ENCODE results near the gene PSMB7. TPM values are rescaled to one million over a fixed set of nuclear protein-coding genes. Genes with fewer than 3 reads are reported as not detected.

Gene PSMB7
- 100 to 1,000 TPM in 2 of 4 donors, 10 to 100 TPM in 2; 74.7 to 181 (median 100) TPM for total RNA-seq

DNA sequence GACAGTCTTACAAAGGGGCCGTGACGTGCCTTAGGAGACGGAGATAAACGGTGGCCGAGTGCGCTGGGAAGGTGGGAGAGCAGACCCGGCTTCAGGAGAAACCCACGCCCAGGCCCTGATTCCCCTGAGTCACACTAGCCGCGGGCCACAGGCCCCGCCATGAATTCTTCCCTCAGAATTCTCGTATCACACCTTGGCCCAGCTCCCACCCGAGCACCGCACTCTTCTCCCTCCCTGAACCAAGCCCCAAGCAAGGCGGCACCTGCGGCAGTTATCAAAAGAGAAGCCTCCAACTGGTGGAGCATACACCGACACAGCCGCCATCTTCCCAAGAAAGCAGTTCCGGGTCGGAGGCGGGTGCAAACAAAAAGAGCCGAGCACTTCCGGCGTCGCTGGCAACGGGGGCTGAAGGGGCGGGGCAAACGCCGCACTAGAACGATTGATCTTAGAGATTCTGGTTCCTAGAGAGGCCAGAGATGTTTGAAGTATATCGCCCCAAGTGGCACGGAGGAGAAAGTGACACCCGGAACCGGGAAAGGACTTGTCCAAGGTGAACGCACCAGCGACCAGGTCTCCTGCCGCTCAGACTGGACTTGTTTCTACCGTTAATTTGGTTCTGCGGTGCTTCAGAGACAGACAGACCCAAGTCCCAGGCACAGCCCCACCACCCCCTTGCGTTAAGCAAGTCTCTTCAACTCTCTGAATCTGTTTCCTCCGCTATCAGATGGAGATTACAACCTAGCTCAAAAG is at the start of gene PSMB7:
Gene PSMB7, minus strand, starts transcription at position 341 of the 750 bp plus-strand sequence. Its CDS starts 17 bp downstream, at position 324.
- H3K4me3 ChIP-seq: peak within 1 kb of the TSS; percentile 75 to 88 (median 80)
- 7% methylated on average over 38 to 41 of the region's 41 CpGs for WGBS, 2 donors
- peak; percentile 91 to 96 for DNase-seq (ENCODE audit: low spot score in 2 of 2)
- TF ChIP-seq, protein P1, sequence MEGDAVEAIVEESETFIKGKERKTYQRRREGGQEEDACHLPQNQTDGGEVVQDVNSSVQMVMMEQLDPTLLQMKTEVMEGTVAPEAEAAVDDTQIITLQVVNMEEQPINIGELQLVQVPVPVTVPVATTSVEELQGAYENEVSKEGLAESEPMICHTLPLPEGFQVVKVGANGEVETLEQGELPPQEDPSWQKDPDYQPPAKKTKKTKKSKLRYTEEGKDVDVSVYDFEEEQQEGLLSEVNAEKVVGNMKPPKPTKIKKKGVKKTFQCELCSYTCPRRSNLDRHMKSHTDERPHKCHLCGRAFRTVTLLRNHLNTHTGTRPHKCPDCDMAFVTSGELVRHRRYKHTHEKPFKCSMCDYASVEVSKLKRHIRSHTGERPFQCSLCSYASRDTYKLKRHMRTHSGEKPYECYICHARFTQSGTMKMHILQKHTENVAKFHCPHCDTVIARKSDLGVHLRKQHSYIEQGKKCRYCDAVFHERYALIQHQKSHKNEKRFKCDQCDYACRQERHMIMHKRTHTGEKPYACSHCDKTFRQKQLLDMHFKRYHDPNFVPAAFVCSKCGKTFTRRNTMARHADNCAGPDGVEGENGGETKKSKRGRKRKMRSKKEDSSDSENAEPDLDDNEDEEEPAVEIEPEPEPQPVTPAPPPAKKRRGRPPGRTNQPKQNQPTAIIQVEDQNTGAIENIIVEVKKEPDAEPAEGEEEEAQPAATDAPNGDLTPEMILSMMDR (IDR thresholded peaks at IDR 0.05): peak; percentile 78 to 84 (median 82)
- TF ChIP-seq POLR2A (IDR thresholded peaks at IDR 0.05) (peak in 1 of 2 donors; percentile 44), EP300 (IDR thresholded peaks at IDR 0.05) (peak; percentile 87 to 92)
- H3K9me3 ChIP-seq: no peaks in the 10 kb centered on the region
- H3K27ac ChIP-seq: peak within 1 kb of the TSS in 3 of 4 donors; percentile 31 to 69 (median 62)
- no peaks in the 10 kb centered on the region for H3K27me3 ChIP-seq
- H3K4me1 ChIP-seq: peaks cover 0 to 22% (median 4%) of the 10 kb centered on the region in 4 donors
- H3K36me3 ChIP-seq: peaks cover 0 to 39% (median 23%) of the 10 kb centered on the region in 3 donors

GRCh38 chr9:124462739-124463138 is 47.5 kb upstream of the PSMB7 start:
- Histone ChIP-seq H3K4me3 (no peak overlapping the region), H3K27me3 (no peaks in the 10 kb centered on the region), H3K9me3 (peaks cover 0 to 15% (median 0%) of the 10 kb centered on the region in 4 donors), H3K36me3 (no peaks in the 10 kb centered on the region), H3K27ac (no peak overlapping the region), H3K4me1 (no peaks in the 10 kb centered on the region)
- TF ChIP-seq POLR2A (IDR thresholded peaks at IDR 0.05): no peak
- TF ChIP-seq, protein P1 (IDR thresholded peaks at IDR 0.05): no peak
- TF ChIP-seq EP300 (IDR thresholded peaks at IDR 0.05): no peak
- WGBS, 2 donors: 85 to 88% methylated on average over 1 of the region's 1 CpG
- no peak for DNase-seq (ENCODE audit: low spot score in 2 of 2)

GRCh38 chr9:124458441-124458840 is 43.2 kb upstream of the PSMB7 start:
- H3K4me1 ChIP-seq: peaks cover 0 to 4% (median 0%) of the 10 kb centered on the region in 4 donors
- no peak overlapping the region for H3K27ac ChIP-seq
- 84 to 85% methylated on average over 9 of the region's 9 CpGs for WGBS, 2 donors
- H3K9me3 ChIP-seq: peaks cover 0 to 12% (median 0%) of the 10 kb centered on the region in 4 donors
- H3K27me3 ChIP-seq: peaks cover 0 to 14% of the 10 kb centered on the region in 2 donors
- no peak overlapping the region for H3K4me3 ChIP-seq
- TF ChIP-seq POLR2A (IDR thresholded peaks at IDR 0.05): no peak
- TF ChIP-seq EP300 (IDR thresholded peaks at IDR 0.05): no peak
- TF ChIP-seq, protein P1 (IDR thresholded peaks at IDR 0.05): no peak
- H3K36me3 ChIP-seq: no peaks in the 10 kb centered on the region
- no peak for DNase-seq (ENCODE audit: low spot score in 2 of 2)

DNA sequence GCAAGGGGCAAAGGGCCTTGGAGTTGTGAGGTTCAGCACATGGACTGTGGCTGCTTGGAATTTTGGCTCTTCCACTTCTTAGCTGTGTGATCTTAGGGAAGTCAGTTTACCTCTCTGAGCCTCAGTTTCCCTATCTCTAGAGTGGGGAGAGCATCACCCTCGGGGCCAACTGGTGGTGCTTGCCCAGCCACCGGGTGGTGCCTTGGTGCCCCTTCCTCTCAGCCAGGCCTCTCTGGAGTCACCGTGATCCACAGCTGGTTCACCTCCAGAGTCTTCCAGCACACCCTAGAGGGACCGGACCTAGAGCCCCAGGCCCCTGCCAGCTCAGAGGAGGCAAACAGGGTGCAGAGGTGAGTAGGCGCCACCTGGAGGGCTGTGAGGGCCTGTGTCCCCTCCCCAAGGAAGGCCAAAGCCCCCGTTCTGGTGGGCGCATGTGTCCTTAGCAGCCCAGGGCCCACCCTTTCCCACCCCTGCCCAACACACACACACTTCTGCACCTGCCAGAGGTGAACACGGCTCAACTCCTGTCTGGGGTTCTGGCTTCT is 42.7 kb upstream of the PSMB7 start:
- no peak overlapping the region for H3K27ac ChIP-seq
- no peak overlapping the region for H3K4me3 ChIP-seq
- peaks cover 0 to 9% (median 0%) of the 10 kb centered on the region in 4 donors for H3K4me1 ChIP-seq
- H3K9me3 ChIP-seq: peaks cover 0 to 10% (median 0%) of the 10 kb centered on the region in 4 donors
- no peak for DNase-seq (ENCODE audit: low spot score in 2 of 2)
- H3K27me3 ChIP-seq: peaks cover 0 to 16% of the 10 kb centered on the region in 2 donors
- TF ChIP-seq EP300 (IDR thresholded peaks at IDR 0.05): no peak
- TF ChIP-seq POLR2A (IDR thresholded peaks at IDR 0.05): no peak
- 70 to 76% methylated on average over 6 to 8 of the region's 8 CpGs for WGBS, 2 donors
- H3K36me3 ChIP-seq: no peaks in the 10 kb centered on the region

DNA sequence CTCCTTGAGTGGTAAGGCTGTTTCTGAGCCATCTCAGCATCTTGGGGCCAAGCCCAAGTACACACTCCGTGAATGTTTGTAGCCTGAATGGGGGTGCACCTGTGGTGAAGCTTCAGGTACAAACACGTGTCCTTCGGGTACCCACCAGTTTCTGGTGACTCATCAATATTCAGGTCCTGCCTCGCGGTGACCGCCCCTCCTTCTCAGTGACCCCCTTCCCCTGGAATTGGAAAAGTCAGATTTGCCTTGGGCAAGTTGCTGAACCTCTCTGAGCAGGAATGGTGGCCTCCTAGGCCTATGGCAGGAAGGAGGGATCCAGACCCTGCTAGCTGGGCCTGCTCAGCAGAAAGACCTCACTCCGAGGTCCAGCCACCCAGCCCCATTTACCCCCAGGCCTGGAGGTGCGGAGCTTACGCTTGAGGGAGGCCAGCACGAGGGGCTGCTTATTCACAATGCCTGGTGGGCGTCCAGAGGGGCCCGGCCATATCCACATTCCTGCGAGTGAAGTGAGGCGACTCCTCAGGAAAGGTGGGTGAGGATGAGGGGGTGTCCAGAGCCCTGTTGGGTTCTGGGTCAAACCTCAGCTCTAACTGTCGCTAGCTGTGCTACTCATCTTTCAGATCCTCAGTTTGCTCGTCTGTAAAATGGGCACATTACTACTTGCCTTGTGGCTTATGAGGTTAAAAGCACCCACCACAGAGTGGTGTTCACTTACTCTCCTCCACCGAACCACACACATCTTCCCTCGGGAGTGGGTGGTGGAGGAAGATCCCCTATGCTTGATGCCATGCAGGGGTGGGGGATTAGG is 42.0 kb upstream of the PSMB7 start:
- 77 to 82% methylated on average over 17 to 18 of the region's 18 CpGs for WGBS, 2 donors
- Histone ChIP-seq H3K9me3 (peaks cover 0 to 10% (median 0%) of the 10 kb centered on the region in 4 donors), H3K27ac (no peak overlapping the region), H3K4me1 (peaks cover 0 to 11% (median 0%) of the 10 kb centered on the region in 4 donors), H3K27me3 (peaks cover 0 to 23% of the 10 kb centered on the region in 2 donors), H3K4me3 (no peak overlapping the region), H3K36me3 (no peaks in the 10 kb centered on the region)
- no peak for DNase-seq (ENCODE audit: low spot score in 2 of 2)
- TF ChIP-seq POLR2A (IDR thresholded peaks at IDR 0.05) (no peak), EP300 (IDR thresholded peaks at IDR 0.05) (no peak)
- TF ChIP-seq, protein P1 (IDR thresholded peaks at IDR 0.05): no peak
